Measurements from ENCODE around the gene CTCF. TPM values are rescaled to one million over a fixed set of nuclear protein-coding genes. Genes with fewer than 3 reads are reported as not detected.

CTCF gene
- total and polyA plus RNA-seq, 10 of the 15 experiments (the other 5 are each of a cell fraction or from before 2014, with no cell fraction given) = 9.1 to 55.0 (median 41.8) TPM

DNA sequence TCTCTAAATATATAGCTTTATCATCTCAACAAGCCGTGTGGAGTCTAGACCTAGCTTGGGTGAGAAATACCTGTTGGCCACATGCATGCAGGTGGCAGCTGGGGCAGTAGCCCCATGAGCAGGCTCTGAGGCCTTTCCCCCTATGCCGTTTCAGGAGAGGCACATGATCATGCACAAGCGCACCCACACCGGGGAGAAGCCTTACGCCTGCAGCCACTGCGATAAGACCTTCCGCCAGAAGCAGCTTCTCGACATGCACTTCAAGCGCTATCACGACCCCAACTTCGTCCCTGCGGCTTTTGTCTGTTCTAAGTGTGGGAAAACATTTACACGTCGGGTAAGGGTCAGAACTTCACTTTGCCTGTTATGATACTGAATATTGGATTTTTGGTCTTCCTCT lies 65.9 kb downstream of the CTCF start:
- RAD21 ChIA-PET (ENCODE audit: unreplicated experiment) = no interaction called here
- no peak for ATAC-seq
- CTCF ChIA-PET = interaction anchor here (0.6 to 1.1 kb wide), 2 partner anchors 51 to 114 kb away, joined by 3 read pairs; no protein-coding TSS in a partner anchor
- TF ChIP-seq HCFC1 (IDR thresholded peaks at IDR 0.05; ENCODE audit: low read length) (no peak), NFYA (IDR thresholded peaks at IDR 0.05; ENCODE audit: borderline replicate concordance, low read depth, low read length) (no peak), MYB (IDR thresholded peaks at IDR 0.05; ENCODE audit: borderline replicate concordance, low read depth, low read length) (no peak), SMAD1 (IDR thresholded peaks at IDR 0.05; ENCODE audit: low read depth, partially characterized antibody) (no peak), POLR2A (IDR thresholded peaks at IDR 0.05; ENCODE audit: low read depth, low read length) (no peak), SMC3 (IDR thresholded peaks at IDR 0.05; ENCODE audit: borderline replicate concordance, low read length) (no peak), NFYB (IDR thresholded peaks at IDR 0.05; ENCODE audit: insufficient read depth, low read depth, low read length) (no peak), ETV6 (conservative IDR thresholded peaks at IDR 0.05 in 1 of 2, IDR thresholded peaks at IDR 0.05 in 1 of 2; ENCODE audit: borderline replicate concordance in 1 of 2, low read depth in 1 of 2) (no peak), ZBTB33 (IDR thresholded peaks at IDR 0.05) (no peak)
- TF ChIP-seq, protein P1, sequence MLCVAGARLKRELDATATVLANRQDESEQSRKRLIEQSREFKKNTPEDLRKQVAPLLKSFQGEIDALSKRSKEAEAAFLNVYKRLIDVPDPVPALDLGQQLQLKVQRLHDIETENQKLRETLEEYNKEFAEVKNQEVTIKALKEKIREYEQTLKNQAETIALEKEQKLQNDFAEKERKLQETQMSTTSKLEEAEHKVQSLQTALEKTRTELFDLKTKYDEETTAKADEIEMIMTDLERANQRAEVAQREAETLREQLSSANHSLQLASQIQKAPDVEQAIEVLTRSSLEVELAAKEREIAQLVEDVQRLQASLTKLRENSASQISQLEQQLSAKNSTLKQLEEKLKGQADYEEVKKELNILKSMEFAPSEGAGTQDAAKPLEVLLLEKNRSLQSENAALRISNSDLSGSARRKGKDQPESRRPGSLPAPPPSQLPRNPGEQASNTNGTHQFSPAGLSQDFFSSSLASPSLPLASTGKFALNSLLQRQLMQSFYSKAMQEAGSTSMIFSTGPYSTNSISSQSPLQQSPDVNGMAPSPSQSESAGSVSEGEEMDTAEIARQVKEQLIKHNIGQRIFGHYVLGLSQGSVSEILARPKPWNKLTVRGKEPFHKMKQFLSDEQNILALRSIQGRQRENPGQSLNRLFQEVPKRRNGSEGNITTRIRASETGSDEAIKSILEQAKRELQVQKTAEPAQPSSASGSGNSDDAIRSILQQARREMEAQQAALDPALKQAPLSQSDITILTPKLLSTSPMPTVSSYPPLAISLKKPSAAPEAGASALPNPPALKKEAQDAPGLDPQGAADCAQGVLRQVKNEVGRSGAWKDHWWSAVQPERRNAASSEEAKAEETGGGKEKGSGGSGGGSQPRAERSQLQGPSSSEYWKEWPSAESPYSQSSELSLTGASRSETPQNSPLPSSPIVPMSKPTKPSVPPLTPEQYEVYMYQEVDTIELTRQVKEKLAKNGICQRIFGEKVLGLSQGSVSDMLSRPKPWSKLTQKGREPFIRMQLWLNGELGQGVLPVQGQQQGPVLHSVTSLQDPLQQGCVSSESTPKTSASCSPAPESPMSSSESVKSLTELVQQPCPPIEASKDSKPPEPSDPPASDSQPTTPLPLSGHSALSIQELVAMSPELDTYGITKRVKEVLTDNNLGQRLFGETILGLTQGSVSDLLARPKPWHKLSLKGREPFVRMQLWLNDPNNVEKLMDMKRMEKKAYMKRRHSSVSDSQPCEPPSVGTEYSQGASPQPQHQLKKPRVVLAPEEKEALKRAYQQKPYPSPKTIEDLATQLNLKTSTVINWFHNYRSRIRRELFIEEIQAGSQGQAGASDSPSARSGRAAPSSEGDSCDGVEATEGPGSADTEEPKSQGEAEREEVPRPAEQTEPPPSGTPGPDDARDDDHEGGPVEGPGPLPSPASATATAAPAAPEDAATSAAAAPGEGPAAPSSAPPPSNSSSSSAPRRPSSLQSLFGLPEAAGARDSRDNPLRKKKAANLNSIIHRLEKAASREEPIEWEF (IDR thresholded peaks at IDR 0.05; ENCODE audit: insufficient replicate concordance, low read depth, low read length) = no peak
- TF ChIP-seq, protein P2, sequence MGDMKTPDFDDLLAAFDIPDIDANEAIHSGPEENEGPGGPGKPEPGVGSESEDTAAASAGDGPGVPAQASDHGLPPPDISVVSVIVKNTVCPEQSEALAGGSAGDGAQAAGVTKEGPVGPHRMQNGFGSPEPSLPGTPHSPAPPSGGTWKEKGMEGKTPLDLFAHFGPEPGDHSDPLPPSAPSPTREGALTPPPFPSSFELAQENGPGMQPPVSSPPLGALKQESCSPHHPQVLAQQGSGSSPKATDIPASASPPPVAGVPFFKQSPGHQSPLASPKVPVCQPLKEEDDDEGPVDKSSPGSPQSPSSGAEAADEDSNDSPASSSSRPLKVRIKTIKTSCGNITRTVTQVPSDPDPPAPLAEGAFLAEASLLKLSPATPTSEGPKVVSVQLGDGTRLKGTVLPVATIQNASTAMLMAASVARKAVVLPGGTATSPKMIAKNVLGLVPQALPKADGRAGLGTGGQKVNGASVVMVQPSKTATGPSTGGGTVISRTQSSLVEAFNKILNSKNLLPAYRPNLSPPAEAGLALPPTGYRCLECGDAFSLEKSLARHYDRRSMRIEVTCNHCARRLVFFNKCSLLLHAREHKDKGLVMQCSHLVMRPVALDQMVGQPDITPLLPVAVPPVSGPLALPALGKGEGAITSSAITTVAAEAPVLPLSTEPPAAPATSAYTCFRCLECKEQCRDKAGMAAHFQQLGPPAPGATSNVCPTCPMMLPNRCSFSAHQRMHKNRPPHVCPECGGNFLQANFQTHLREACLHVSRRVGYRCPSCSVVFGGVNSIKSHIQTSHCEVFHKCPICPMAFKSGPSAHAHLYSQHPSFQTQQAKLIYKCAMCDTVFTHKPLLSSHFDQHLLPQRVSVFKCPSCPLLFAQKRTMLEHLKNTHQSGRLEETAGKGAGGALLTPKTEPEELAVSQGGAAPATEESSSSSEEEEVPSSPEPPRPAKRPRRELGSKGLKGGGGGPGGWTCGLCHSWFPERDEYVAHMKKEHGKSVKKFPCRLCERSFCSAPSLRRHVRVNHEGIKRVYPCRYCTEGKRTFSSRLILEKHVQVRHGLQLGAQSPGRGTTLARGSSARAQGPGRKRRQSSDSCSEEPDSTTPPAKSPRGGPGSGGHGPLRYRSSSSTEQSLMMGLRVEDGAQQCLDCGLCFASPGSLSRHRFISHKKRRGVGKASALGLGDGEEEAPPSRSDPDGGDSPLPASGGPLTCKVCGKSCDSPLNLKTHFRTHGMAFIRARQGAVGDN (IDR thresholded peaks at IDR 0.05) = no peak

More for the DNA sequence above, 65.9 kb downstream of the CTCF start:
- POLR2A ChIA-PET = interaction anchor here (0.5 to 0.6 kb wide), 2 partner anchors 118 to 754 kb away, joined by 3 read pairs; no protein-coding TSS in a partner anchor
- Histone ChIP-seq H4K20me1 (ENCODE audit: control insufficient read depth, insufficient read depth) (no peaks in the 10 kb centered on the region), H3K79me2 (ENCODE audit: control insufficient read depth, insufficient read depth, low read length) (no peaks in the 10 kb centered on the region), H3K9ac (ENCODE audit: control insufficient read depth, insufficient read depth, low read length) (no peak overlapping the region), H3K27me3 (replicated peaks in 1 of 2; ENCODE audit: control insufficient read depth in 2 of 2, insufficient read depth in 2 of 2, low read length in 1 of 2) (no peaks in the 10 kb centered on the region), H2AFZ (ENCODE audit: control insufficient read depth, low read depth, low read length) (no peak overlapping the region), H3K36me3 (ENCODE audit: control insufficient read depth in 2 of 2, insufficient read depth in 2 of 2, low read length in 1 of 2) (peaks cover 13 to 38% of the 10 kb centered on the region in 2 experiments), H3K4me1 (ENCODE audit: control insufficient read depth, insufficient read depth, low read length) (no peaks in the 10 kb centered on the region), H3K27ac (ENCODE audit: control insufficient read depth, insufficient read depth) (no peak overlapping the region), H3K4me2 (ENCODE audit: control insufficient read depth, insufficient read depth) (no peak overlapping the region), H3K9me3 (replicated peaks; ENCODE audit: control insufficient read depth, insufficient read depth, low read length) (no peaks in the 10 kb centered on the region), H3K4me3 (no peak overlapping the region)
- SMC1A ChIA-PET (ENCODE audit: uncharacterized antibody, unreplicated experiment) = interaction anchor here (0.8 kb wide), 2 partner anchors 11 to 27 kb away, joined by 3 to 4 read pairs; no protein-coding TSS in a partner anchor
- intact Hi-C loops (cut with micrococcal nuclease; ENCODE audit: unreplicated experiment) (no loop called here), in situ Hi-C loops (cut with MboI) (no loop called here)
- no TSS peak for BruUV-seq (replicated peaks)
- FAIRE-seq = no peak
- 92% methylated on average over 14 of the region's 14 CpGs for WGBS (ENCODE audit: insufficient coverage, insufficient replicate concordance, low lambda C conversion rate, missing lambda C conversion rate)
- no peak for DNase-seq (ENCODE audit: low read depth, low spot score)
